Karpas-422 (cell line): Measurements from ENCODE around the gene TBCK. TPM values are rescaled to one million over a fixed set of nuclear protein-coding genes. Genes with fewer than 3 reads are reported as not detected.

Experiments
- DNase-seq: peaks from one replicate; pipeline ENCODE4 v3.0.0-alpha.2; 2015
- H2AFZ ChIP-seq: fragments of 200-600 bp; sonication (generic); 2 replicates; pipeline ENCODE4 v1.6.1; 2014; ENCODE audit warnings: antibody characterized with exemption, low read length, mixed read lengths
- H3K27ac ChIP-seq: fragments of 200-600 bp; sonication (generic); 2 replicates; pipeline ENCODE4 v1.5.1; 2014; ENCODE audit warnings: mild to moderate bottlenecking, low read length, moderate library complexity
- H3K27me3 ChIP-seq: fragments of 200-600 bp; sonication (generic); 2 replicates; pipeline ENCODE4 v1.6.1; 2014; ENCODE audit warnings: low read length, mixed read lengths
- H3K36me3 ChIP-seq: fragments of 200-600 bp; sonication (generic); 2 replicates; pipeline ENCODE4 v1.6.1; 2014; ENCODE audit warnings: low read length, mixed read lengths; ENCODE audit not compliant: insufficient read depth
- H3K4me1 ChIP-seq: fragments of 200-600 bp; sonication (generic); 2 replicates; pipeline ENCODE4 v1.6.1; 2014; ENCODE audit warnings: mild to moderate bottlenecking, low read length, mixed read lengths
- H3K4me2 ChIP-seq: fragments of 200-600 bp; sonication (generic); 2 replicates; pipeline ENCODE4 v1.6.1; 2014; ENCODE audit warnings: low read length, low read depth, mild to moderate bottlenecking; ENCODE audit not compliant: poor library complexity, severe bottlenecking
- H3K4me3 ChIP-seq: fragments of 200-600 bp; sonication (generic); 2 replicates; pipeline ENCODE4 v1.5.1; 2014; ENCODE audit warnings: mild to moderate bottlenecking, antibody characterized with exemption, low read length, mixed read lengths
- H3K79me2 ChIP-seq: fragments of 200-600 bp; sonication (generic); 2 replicates; pipeline ENCODE4 v1.6.1; 2014; ENCODE audit warnings: mild to moderate bottlenecking, low read length, mixed read lengths
- H3K9ac ChIP-seq: fragments of 200-600 bp; sonication (generic); 2 replicates; pipeline ENCODE4 v1.6.0; 2014; ENCODE audit warnings: low read length
- H3K9me2 ChIP-seq: fragments of 200-600 bp; sonication (generic), shearing (Covaris generic); replicated peaks from 2 replicates; pipeline ENCODE4 v1.6.0; 2014; ENCODE audit warnings: mild to moderate bottlenecking, low read length, moderate library complexity; ENCODE audit not compliant: insufficient read depth
- H3K9me3 ChIP-seq: fragments of 300-700, 200-600 bp; sonication (generic); 2 replicates; pipeline ENCODE4 v1.6.1; 2014; ENCODE audit warnings: low read length, mixed read lengths
- H4K20me1 ChIP-seq: fragments of 200-600 bp; sonication (generic); 2 replicates; pipeline ENCODE4 v1.6.1; 2014; ENCODE audit warnings: mild to moderate bottlenecking, antibody characterized with exemption, low read length, low read depth; ENCODE audit not compliant: insufficient read depth
- total RNA-seq: library from RNA; depleted of rRNA; stranded (reverse); fragments of >200 nt; shearing (Covaris generic); gene quantifications from 2 replicates; pipeline ENCODE4 v1.2.3, GENCODE V29; 2014; ENCODE audit warnings: low replicate concordance

Gene TBCK
- total RNA-seq, 1 experiment from 2014 or later: 86.1 TPM

DNA sequence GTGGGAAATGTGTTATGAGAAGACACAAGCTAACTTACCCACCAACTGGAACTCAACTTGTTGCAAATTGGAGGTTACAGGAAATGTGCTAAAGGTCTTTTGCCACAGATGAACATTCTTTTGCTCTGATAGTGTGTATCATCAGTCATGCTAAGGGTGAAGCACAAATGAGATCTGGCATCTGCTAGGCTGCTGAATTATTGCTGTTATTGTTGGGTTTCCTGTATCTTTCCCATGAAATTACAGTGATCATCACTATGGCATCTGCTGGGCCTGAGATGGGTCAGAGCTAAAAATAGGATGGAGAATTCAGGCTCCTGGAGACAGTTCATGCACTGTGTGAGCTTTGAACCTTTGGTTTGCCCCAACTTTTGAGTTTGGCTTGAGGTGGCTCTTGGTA, 296.2 kb downstream of the TBCK start:
- Histone ChIP-seq H3K79me2 (no peaks in the 10 kb centered on the region), H3K4me2 (no peak overlapping the region), H3K9me3 (no peaks in the 10 kb centered on the region), H2AFZ (no peak overlapping the region), H3K9ac (no peak overlapping the region), H3K4me1 (no peaks in the 10 kb centered on the region), H4K20me1 (no peaks in the 10 kb centered on the region), H3K9me2 (no peaks in the 10 kb centered on the region), H3K27ac (no peak overlapping the region), H3K27me3 (no peaks in the 10 kb centered on the region), H3K36me3 (no peaks in the 10 kb centered on the region), H3K4me3 (no peak overlapping the region)
- no peak for DNase-seq

GRCh38 chr4:106017975-106018374, 298.0 kb downstream of the TBCK start:
- Histone ChIP-seq H3K79me2 (no peaks in the 10 kb centered on the region), H3K36me3 (no peaks in the 10 kb centered on the region), H3K27me3 (no peaks in the 10 kb centered on the region), H2AFZ (no peak overlapping the region), H3K9ac (no peak overlapping the region), H3K4me3 (no peak overlapping the region), H3K4me1 (no peaks in the 10 kb centered on the region), H4K20me1 (no peaks in the 10 kb centered on the region), H3K27ac (no peak overlapping the region), H3K4me2 (no peak overlapping the region), H3K9me2 (no peaks in the 10 kb centered on the region), H3K9me3 (no peaks in the 10 kb centered on the region)
- DNase-seq: no peak

DNA sequence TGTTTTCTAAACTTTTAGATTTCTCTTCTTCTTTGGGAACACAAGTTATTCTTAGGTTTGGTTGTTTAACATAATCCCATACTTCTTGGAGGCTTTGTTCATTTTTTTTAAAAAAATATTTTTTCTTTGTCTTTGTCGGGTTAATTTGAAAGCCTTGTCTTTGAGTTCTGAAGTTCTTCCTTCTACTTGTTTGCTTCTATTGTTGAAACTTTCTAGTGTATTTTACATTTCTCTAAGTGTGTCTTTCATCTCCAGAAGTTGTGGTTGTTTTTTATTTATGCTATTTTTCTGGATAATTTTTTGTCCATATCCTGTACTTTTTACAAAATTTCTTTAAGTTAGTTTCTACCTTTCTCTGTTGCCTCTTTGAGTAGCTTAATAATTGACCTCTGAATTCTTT, 304.6 kb downstream of the TBCK start:
- Histone ChIP-seq H3K4me3 (no peak overlapping the region), H3K9me3 (peaks cover 8% of the 10 kb centered on the region), H3K9ac (no peak overlapping the region), H3K27me3 (no peaks in the 10 kb centered on the region), H4K20me1 (no peaks in the 10 kb centered on the region), H2AFZ (no peak overlapping the region), H3K79me2 (no peaks in the 10 kb centered on the region), H3K9me2 (no peaks in the 10 kb centered on the region), H3K36me3 (no peaks in the 10 kb centered on the region), H3K27ac (no peak overlapping the region), H3K4me2 (no peak overlapping the region), H3K4me1 (no peaks in the 10 kb centered on the region)
- DNase-seq: no peak

DNA sequence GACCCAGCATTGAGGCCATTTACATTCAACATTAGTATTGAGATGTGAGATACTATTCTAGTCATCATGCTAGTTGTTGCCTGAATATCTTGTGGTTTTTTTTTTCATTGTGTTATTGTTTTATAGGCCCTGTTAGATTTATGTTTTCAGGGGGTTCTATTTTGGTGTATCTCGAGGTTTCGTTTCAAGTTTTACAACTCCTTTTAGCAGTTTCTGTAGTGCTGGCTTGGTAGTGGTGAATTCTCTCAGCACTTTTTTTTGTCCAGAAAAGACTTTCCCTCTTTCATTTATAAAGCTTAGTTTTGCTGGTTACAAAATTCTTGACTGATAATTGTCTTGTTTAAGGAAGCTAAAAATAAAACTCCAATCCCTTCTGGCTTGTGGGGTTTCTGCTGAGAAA, 305.2 kb downstream of the TBCK start:
- DNase-seq: no peak
- Histone ChIP-seq H3K4me2 (no peak overlapping the region), H3K79me2 (no peaks in the 10 kb centered on the region), H3K4me3 (no peak overlapping the region), H3K9ac (no peak overlapping the region), H3K27me3 (no peaks in the 10 kb centered on the region), H3K27ac (no peak overlapping the region), H3K9me3 (peaks cover 8% of the 10 kb centered on the region), H3K4me1 (no peaks in the 10 kb centered on the region), H3K36me3 (no peaks in the 10 kb centered on the region), H2AFZ (no peak overlapping the region), H3K9me2 (no peaks in the 10 kb centered on the region), H4K20me1 (no peaks in the 10 kb centered on the region)

GRCh38 chr4:106002994-106003393, 313.0 kb downstream of the TBCK start:
- Histone ChIP-seq H3K4me1 (no peaks in the 10 kb centered on the region), H3K36me3 (no peaks in the 10 kb centered on the region)

GRCh38 chr4:105998171-105999063, 317.6 kb downstream of the TBCK start:
- Histone ChIP-seq H3K9me2 (no peaks in the 10 kb centered on the region), H3K4me1 (no peaks in the 10 kb centered on the region), H3K4me3 (no peak overlapping the region), H3K27ac (no peak overlapping the region), H2AFZ (no peak overlapping the region), H4K20me1 (no peaks in the 10 kb centered on the region), H3K4me2 (no peak overlapping the region), H3K9ac (no peak overlapping the region), H3K9me3 (no peaks in the 10 kb centered on the region), H3K36me3 (no peaks in the 10 kb centered on the region), H3K79me2 (no peaks in the 10 kb centered on the region), H3K27me3 (no peaks in the 10 kb centered on the region)
- DNase-seq: no peak

More at GRCh38 chr4:106002994-106003393, 313.0 kb downstream of the TBCK start:
- Histone ChIP-seq H2AFZ (no peak overlapping the region), H4K20me1 (no peaks in the 10 kb centered on the region), H3K27ac (no peak overlapping the region), H3K9me2 (no peaks in the 10 kb centered on the region), H3K27me3 (no peaks in the 10 kb centered on the region), H3K9me3 (no peaks in the 10 kb centered on the region), H3K9ac (no peak overlapping the region), H3K4me2 (no peak overlapping the region), H3K79me2 (no peaks in the 10 kb centered on the region), H3K4me3 (no peak overlapping the region)
- DNase-seq: no peak

DNA sequence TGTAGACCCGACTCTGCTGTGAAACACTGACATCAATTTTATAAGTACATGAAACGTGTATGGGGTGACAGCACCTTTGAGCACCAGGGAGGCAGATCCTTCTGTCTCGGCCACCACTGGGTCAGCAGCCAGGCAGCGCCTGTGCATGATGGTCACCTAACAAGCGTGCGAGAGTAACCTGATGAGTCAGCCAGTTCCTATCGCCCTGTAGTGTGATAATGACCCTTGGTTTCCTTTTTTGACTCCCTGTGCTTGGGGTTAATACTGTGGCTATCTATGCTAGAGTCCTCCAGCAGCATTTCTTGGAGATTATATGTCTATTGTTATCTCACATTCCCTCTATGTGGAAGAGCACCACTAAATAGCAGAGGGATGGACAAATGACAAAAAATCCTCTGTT, 319.2 kb downstream of the TBCK start:
- Histone ChIP-seq H3K9me2 (no peaks in the 10 kb centered on the region), H3K9me3 (no peaks in the 10 kb centered on the region), H3K79me2 (no peaks in the 10 kb centered on the region), H3K36me3 (no peaks in the 10 kb centered on the region), H3K4me3 (no peak overlapping the region), H3K27me3 (no peaks in the 10 kb centered on the region), H2AFZ (no peak overlapping the region), H3K4me1 (no peaks in the 10 kb centered on the region), H3K9ac (no peak overlapping the region), H3K4me2 (no peak overlapping the region), H4K20me1 (no peaks in the 10 kb centered on the region), H3K27ac (no peak overlapping the region)
- no peak for DNase-seq

DNA sequence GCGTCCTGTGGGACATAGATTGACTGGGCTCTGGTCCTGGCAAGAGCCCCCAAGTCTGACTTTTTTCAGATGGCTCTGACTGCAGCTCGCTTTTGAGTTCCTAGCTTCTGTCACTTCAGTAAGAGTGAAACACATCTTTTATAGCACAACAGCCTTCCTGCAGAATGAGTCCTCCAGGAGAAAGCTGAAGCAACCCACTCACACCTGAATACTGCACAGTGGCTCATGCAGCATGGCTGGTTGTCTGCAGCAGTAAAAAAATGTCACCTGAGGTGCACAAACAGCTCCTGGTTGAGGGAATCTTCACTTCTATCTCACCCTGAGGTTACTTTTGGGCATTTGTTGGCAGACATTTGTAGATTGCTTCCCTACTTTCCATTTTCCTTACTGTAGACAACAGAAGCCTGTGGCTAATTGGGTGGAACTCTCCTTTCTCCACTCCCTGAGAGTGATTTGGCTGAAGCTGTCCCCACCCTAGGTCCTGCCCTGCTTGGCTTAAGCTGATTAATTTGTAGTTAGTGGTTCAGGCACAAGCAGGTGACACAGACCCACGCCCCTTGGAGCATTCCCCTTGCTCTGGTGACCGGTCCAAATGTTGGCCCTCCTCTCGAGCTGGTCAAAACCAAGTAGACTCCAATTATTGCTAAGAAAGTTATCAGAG, 321.0 kb downstream of the TBCK start:
- H3K79me2 ChIP-seq: no peaks in the 10 kb centered on the region
- H2AFZ ChIP-seq: no peak overlapping the region
- H3K36me3 ChIP-seq: no peaks in the 10 kb centered on the region
- H3K4me1 ChIP-seq: no peaks in the 10 kb centered on the region
- no peak overlapping the region for H3K4me3 ChIP-seq
- H3K27ac ChIP-seq: no peak overlapping the region
- H4K20me1 ChIP-seq: no peaks in the 10 kb centered on the region
- H3K9ac ChIP-seq: no peak overlapping the region
- DNase-seq: no peak
- H3K9me3 ChIP-seq: no peaks in the 10 kb centered on the region
- H3K9me2 ChIP-seq: no peaks in the 10 kb centered on the region
- H3K27me3 ChIP-seq: no peaks in the 10 kb centered on the region
- no peak overlapping the region for H3K4me2 ChIP-seq
